HepG2 (cell line): ENCODE results near the gene PPAT. TPM values are rescaled to one million over a fixed set of nuclear protein-coding genes. Genes with fewer than 3 reads are reported as not detected.

Experiments
- ARNT2 ChIP-seq: sonication (generic); formaldehyde crosslinking; IDR thresholded peaks from 2 replicates; pipeline ENCODE4 v1.8.0; 2022; ENCODE audit warnings: mild to moderate bottlenecking, low read depth, missing genetic modification reagents, moderate library complexity
- CBX5 ChIP-seq: sonication (generic); formaldehyde crosslinking; IDR thresholded peaks from 2 replicates; pipeline ENCODE4 v1.4.0; 2020; ENCODE audit warnings: missing genetic modification reagents, borderline replicate concordance
- DR1 ChIP-seq: sonication (generic); formaldehyde crosslinking; IDR thresholded peaks from 2 replicates; pipeline ENCODE4 v1.8.0; 2021; ENCODE audit warnings: mild to moderate bottlenecking, missing genetic modification reagents, inconsistent platforms
- ELF1 ChIP-seq: sonication (generic); formaldehyde crosslinking; IDR thresholded peaks from 2 replicates; pipeline ENCODE4 v1.4.0; 2020; ENCODE audit warnings: missing genetic modification reagents
- FIP1L1 ChIP-seq: fragments of 200-400 bp; formaldehyde crosslinking; IDR thresholded peaks from 2 replicates; pipeline ENCODE4 v1.6.1; 2018; ENCODE audit warnings: low read depth, mild to moderate bottlenecking, low read length, moderate library complexity, borderline replicate concordance; ENCODE audit not compliant: insufficient read depth
- FOXA1 ChIP-seq, 2 experiments: fragments of 450-650 bp in 1 of 2; sonication (generic) in 1 of 2; formaldehyde crosslinking in 1 of 2; IDR thresholded peaks; 2 replicates each; pipeline versions ENCODE4 v1.4.0 to v1.6.1; 2016 to 2020; ENCODE audit warnings: missing genetic modification reagents in 1 of 2
- GZF1 ChIP-seq: sonication (generic); formaldehyde crosslinking; IDR thresholded peaks from 2 replicates; pipeline ENCODE4 v1.5.1; 2020; ENCODE audit warnings: mild to moderate bottlenecking, missing genetic modification reagents
- HOXD1 ChIP-seq: sonication (generic); formaldehyde crosslinking; IDR thresholded peaks from 2 replicates; pipeline ENCODE4 v1.5.0; 2020; ENCODE audit warnings: missing genetic modification reagents
- JUND ChIP-seq: sonication (generic); formaldehyde crosslinking; IDR thresholded peaks from 2 replicates; pipeline ENCODE4 v1.8.0; 2022; ENCODE audit warnings: mild to moderate bottlenecking, missing genetic modification reagents
- KDM4B ChIP-seq: sonication (generic); formaldehyde crosslinking; IDR thresholded peaks from 2 replicates; pipeline ENCODE4 v1.4.0; 2020; ENCODE audit warnings: missing genetic modification reagents
- MAZ ChIP-seq, 2 experiments: sonication (generic) in 1 of 2; formaldehyde crosslinking in 1 of 2; IDR thresholded peaks; 2 replicates each; pipeline versions ENCODE4 v1.5.0 to v1.6.1; 2012 to 2020; ENCODE audit warnings: low read depth in 2 of 2, mild to moderate bottlenecking in 2 of 2, borderline replicate concordance in 1 of 2, improper control_type of control experiment in 1 of 2, low read length in 1 of 2, missing genetic modification reagents in 1 of 2, moderate library complexity in 1 of 2
- PBX2 ChIP-seq: IDR thresholded peaks from 2 replicates; pipeline ENCODE4 v1.6.1; 2016; ENCODE audit warnings: control low read depth
- POLR2A ChIP-seq, 2 experiments: IDR thresholded peaks; 2 replicates each; pipeline ENCODE4 v1.6.1; 2011; ENCODE audit warnings: low read depth in 2 of 2, low read length in 2 of 2, mild to moderate bottlenecking in 1 of 2, moderate library complexity in 1 of 2; ENCODE audit not compliant: insufficient read depth in 1 of 2
- RBFOX2 ChIP-seq: fragments of 200-400 bp; formaldehyde crosslinking; IDR thresholded peaks from 2 replicates; pipeline ENCODE4 v1.6.1; 2017; ENCODE audit warnings: low read depth, mild to moderate bottlenecking, low read length
- RXRB ChIP-seq: IDR thresholded peaks from 2 replicates; pipeline ENCODE4 v1.6.1; 2016; ENCODE audit warnings: borderline replicate concordance, missing genetic modification reagents, missing compliant biosample characterization
- SIX1 ChIP-seq: sonication (generic); formaldehyde crosslinking; IDR thresholded peaks from 2 replicates; pipeline ENCODE4 v1.4.0; 2020; ENCODE audit warnings: missing genetic modification reagents, borderline replicate concordance
- USF2 ChIP-seq, 2 experiments: sonication (generic) in 1 of 2; formaldehyde crosslinking in 1 of 2; IDR thresholded peaks; 2 replicates each; pipeline versions ENCODE4 v1.5.1 to v1.6.1; 2011 to 2020; ENCODE audit warnings: borderline replicate concordance in 1 of 2, low read depth in 1 of 2, low read length in 1 of 2, mild to moderate bottlenecking in 1 of 2, missing genetic modification reagents in 1 of 2, moderate library complexity in 1 of 2
- YEATS4 ChIP-seq: sonication (generic); formaldehyde crosslinking; IDR thresholded peaks from 2 replicates; pipeline ENCODE4 v1.4.0; 2020; ENCODE audit warnings: missing genetic modification reagents, borderline replicate concordance
- ZNF704 ChIP-seq: sonication (generic); formaldehyde crosslinking; IDR thresholded peaks from 2 replicates; pipeline ENCODE4 v1.8.1; 2023; ENCODE audit warnings: mild to moderate bottlenecking, inconsistent platforms, moderate library complexity, missing genetic modification reagents, borderline replicate concordance
- ZNF878 ChIP-seq: sonication (generic); formaldehyde crosslinking; IDR thresholded peaks from 2 replicates; pipeline ENCODE4 v1.8.1; 2023; ENCODE audit warnings: mild to moderate bottlenecking, missing genetic modification reagents, moderate library complexity
- ZSCAN5A ChIP-seq: sonication (generic); formaldehyde crosslinking; IDR thresholded peaks from 2 replicates; pipeline ENCODE4 v1.8.0; 2022; ENCODE audit warnings: mild to moderate bottlenecking, missing genetic modification reagents, borderline replicate concordance
- polyA plus RNA-seq, 8 experiments: library from polyadenylated mRNA; depleted of rRNA in 3 of 8; stranded (reverse) in 7 of 8; unstranded in 1 of 8; fragments of >200 nt; fragmentation: Illumina TruSeq in 4 of 8; extraction: Trizol in 4 of 8; gene quantifications; 2 replicates each; pipeline versions ENCODE4 v1.2.1 to v1.2.3, GENCODE V29; 2011 to 2016; ENCODE audit warnings: low read depth in 4 of 8, missing spikeins in 1 of 8, mixed read lengths in 1 of 8; ENCODE audit not compliant: insufficient read depth in 1 of 8
- total RNA-seq, 5 experiments: library from RNA; depleted of rRNA; stranded (reverse); fragments of >200 nt; fragmentation: Illumina TruSeq; extraction: Trizol; gene quantifications; 2 replicates each; pipeline ENCODE4 v1.2.3, GENCODE V29; 2016; ENCODE audit warnings: low read depth in 1 of 5

Gene PPAT
- total and polyA plus RNA-seq, 2 of the 13 experiments (the other 11 are each of a cell fraction or from before 2014, with no cell fraction given) = 16.9 to 62.6 TPM

- TF ChIP-seq ZNF878 (CRISPR knock-in tag) = 0 out of 2 replicates have a peak, but pooled peaks have one; percentile 41
- peak; percentile 75 for TF ChIP-seq RBFOX2
- TF ChIP-seq FIP1L1 = peak; percentile 80; the same call in 1 of the 2 replicates
- TF ChIP-seq POLR2A (IDR thresholded peaks at IDR 0.05; ENCODE audit: insufficient read depth in 1 of 2, low read depth in 2 of 2, low read length in 2 of 2) = peak; percentile 91 to 96
- peak; percentile 29; the same call in 1 of the 2 replicates for TF ChIP-seq GZF1 (CRISPR knock-in tag)
- TF ChIP-seq KDM4B (CRISPR knock-in tag) = peak; percentile 39; the same call in 1 of the 2 replicates
- 0 out of 2 replicates have a peak, but pooled peaks have one; percentile 76 for TF ChIP-seq ZSCAN5A (CRISPR knock-in tag)
- TF ChIP-seq YEATS4 (CRISPR knock-in tag) = peak; percentile 62; the same call in 1 of the 2 replicates
- TF ChIP-seq USF2 (IDR thresholded peaks at IDR 0.05; ENCODE audit: low read depth, low read length) = no peak
- no peak for TF ChIP-seq USF2 (CRISPR knock-in tag; IDR thresholded peaks at IDR 0.05; ENCODE audit: borderline replicate concordance)
- 0 out of 2 replicates have a peak, but pooled peaks have one; percentile 55 for TF ChIP-seq ZNF704
- peak; percentile 87; the same call in 1 of the 2 replicates for TF ChIP-seq CBX5
- peak; percentile 64 for TF ChIP-seq ELF1 (CRISPR knock-in tag)
- TF ChIP-seq FOXA1 (IDR thresholded peaks at IDR 0.05) = no peak
- TF ChIP-seq FOXA1 (CRISPR knock-in tag; IDR thresholded peaks at IDR 0.05) = peak; percentile 89
- TF ChIP-seq SIX1 = no peak
- TF ChIP-seq MAZ (IDR thresholded peaks at IDR 0.05; ENCODE audit: borderline replicate concordance, low read depth, low read length) = no peak
- TF ChIP-seq MAZ (CRISPR knock-in tag; IDR thresholded peaks at IDR 0.05; ENCODE audit: low read depth) = peak; percentile 43
- peak; percentile 28; the same call in 1 of the 2 replicates for TF ChIP-seq JUND (CRISPR knock-in tag)
- TF ChIP-seq DR1 (CRISPR knock-in tag) = peak; percentile 85; the same call in 1 of the 2 replicates
- peak; percentile 35; the same call in 1 of the 2 replicates for TF ChIP-seq ARNT2 (CRISPR knock-in tag)
- TF ChIP-seq HOXD1 = peak; percentile 44; the same call in 1 of the 2 replicates
- peak; percentile 65 for TF ChIP-seq RXRB (CRISPR knock-in tag)
- no peak for TF ChIP-seq PBX2 (CRISPR knock-in tag)
These were observed 48.1 kb downstream of the PPAT start, which contains the start of gene AASDH (continued) for GRCh38 chr4:56387023-56388001.
